IMR-90 (cell line): ENCODE data around the gene CP.

Experiments used
- CEBPB ChIP-seq: IDR thresholded peaks from 2 replicates; pipeline ENCODE4 v1.6.1; 2012; ENCODE audit warnings: low read depth, low read length, improper control_type of control experiment
- POLR2A ChIP-seq: IDR thresholded peaks from 2 replicates; pipeline ENCODE4 v1.6.1; 2012; ENCODE audit warnings: mild to moderate bottlenecking, low read depth, low read length
- TF ChIP-seq, protein P1 (sequence below): conservative IDR thresholded peaks from 2 replicates; pipeline ENCODE4 v1.5.1; 2012; ENCODE audit warnings: mild to moderate bottlenecking, low read depth, low read length, improper control_type of control experiment

DNA sequence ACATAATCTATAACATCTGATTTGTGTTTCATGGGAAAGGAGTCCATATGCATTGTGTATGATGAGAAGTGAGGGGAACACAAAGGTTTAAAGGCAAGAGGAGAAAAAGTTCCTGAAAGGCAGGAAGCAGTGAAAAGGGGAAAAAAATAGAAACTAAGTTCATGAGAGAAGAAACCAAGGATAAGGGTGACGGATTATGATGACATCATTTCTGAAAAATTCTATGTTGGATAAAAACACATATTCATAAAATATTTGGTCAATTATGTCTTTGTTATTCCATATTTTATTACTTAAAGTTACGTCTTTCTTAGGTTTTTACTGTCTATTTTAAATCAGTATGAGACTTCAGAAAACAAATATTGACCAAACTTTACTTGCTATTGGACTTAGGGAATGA lies 48.6 kb upstream of the CP start:
- TF ChIP-seq POLR2A (no peak), CEBPB (no peak)
- TF ChIP-seq, protein P1, sequence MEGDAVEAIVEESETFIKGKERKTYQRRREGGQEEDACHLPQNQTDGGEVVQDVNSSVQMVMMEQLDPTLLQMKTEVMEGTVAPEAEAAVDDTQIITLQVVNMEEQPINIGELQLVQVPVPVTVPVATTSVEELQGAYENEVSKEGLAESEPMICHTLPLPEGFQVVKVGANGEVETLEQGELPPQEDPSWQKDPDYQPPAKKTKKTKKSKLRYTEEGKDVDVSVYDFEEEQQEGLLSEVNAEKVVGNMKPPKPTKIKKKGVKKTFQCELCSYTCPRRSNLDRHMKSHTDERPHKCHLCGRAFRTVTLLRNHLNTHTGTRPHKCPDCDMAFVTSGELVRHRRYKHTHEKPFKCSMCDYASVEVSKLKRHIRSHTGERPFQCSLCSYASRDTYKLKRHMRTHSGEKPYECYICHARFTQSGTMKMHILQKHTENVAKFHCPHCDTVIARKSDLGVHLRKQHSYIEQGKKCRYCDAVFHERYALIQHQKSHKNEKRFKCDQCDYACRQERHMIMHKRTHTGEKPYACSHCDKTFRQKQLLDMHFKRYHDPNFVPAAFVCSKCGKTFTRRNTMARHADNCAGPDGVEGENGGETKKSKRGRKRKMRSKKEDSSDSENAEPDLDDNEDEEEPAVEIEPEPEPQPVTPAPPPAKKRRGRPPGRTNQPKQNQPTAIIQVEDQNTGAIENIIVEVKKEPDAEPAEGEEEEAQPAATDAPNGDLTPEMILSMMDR: no peak
